Inflammatory macrophage treated with lipopolysaccharide for 1 hour (primary cell): ENCODE results near the gene SELENON.

ENCODE experiments used
- DNase-seq, 2 donors: peaks; one replicate each; pipeline ENCODE4 v3.0.0-alpha.2; 2020 to 2022

The SELENON gene, protein sequence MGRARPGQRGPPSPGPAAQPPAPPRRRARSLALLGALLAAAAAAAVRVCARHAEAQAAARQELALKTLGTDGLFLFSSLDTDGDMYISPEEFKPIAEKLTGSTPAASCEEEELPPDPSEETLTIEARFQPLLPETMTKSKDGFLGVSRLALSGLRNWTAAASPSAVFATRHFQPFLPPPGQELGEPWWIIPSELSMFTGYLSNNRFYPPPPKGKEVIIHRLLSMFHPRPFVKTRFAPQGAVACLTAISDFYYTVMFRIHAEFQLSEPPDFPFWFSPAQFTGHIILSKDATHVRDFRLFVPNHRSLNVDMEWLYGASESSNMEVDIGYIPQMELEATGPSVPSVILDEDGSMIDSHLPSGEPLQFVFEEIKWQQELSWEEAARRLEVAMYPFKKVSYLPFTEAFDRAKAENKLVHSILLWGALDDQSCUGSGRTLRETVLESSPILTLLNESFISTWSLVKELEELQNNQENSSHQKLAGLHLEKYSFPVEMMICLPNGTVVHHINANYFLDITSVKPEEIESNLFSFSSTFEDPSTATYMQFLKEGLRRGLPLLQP

DNA sequence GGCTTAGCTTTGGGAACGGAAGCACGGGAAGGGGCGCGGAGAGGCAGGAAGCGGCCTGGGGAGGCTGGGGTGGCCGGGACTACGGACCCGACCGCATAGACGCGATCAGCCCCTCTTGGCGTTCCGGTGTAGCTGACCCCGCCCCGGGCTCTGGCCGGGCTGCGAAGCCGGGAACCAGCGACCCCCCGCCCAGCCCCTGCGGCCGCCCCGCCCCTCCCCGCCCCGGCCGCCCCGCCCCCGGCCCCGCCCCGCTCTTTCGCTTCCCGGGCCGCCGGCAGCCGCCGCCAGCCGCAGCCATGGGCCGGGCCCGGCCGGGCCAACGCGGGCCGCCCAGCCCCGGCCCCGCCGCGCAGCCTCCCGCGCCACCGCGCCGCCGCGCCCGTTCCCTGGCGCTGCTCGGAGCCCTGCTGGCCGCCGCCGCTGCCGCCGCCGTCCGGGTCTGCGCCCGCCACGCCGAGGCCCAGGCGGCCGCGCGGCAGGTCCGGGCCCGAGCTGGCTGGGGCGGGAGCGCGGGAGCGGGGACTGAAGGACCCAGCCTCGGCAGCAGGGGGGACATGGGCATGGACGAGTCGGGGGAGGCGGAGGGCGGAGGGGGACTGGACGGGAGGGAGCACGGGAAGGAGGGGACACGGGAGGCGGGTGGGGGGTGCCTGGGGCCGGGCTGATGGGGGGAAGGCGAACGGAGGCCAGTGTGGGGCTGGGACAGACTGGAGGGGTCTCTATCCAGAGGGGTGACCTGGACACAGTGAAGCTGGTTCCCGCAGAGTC, at the start of gene SELENON:
Gene SELENON, plus strand, starts transcription at position 259 of the 768 bp plus-strand sequence. Its CDS starts 38 bp downstream, at position 297.
- DNase-seq: no peak

DNA sequence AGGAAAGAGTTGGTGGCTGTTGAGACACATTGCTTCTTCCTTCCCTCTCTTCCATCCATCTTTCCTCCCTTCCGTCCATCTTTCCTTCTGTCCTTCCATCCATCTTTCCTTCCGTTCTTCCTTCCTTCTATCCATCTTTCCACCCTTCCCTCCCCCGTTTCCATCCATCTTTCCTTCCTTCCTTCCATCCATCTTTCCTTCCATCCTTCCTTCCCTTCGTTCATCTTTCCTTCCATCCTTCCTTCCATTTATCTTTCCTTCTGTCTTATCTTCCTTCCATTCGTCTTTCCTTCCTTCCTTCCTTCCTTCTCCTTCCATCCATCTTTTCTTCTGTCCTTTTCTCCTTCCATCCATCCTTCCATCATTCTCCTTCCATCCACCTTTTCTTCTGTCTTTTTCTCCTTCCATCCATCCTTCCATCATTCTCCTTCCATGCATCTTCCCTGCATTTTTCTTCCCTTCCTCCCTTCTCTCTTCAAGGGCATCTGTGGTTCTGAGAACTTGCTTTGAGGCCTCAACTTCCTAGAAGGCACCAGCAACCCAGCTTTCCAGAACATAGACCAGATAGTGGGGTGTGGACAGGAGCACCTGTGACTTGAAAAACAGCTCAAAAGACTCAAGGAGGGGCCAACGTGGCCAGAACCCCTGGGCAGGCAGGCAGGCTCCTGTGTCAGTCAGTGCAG, 48.9 kb upstream of the SELENON start:
- DNase-seq: no peak

DNA sequence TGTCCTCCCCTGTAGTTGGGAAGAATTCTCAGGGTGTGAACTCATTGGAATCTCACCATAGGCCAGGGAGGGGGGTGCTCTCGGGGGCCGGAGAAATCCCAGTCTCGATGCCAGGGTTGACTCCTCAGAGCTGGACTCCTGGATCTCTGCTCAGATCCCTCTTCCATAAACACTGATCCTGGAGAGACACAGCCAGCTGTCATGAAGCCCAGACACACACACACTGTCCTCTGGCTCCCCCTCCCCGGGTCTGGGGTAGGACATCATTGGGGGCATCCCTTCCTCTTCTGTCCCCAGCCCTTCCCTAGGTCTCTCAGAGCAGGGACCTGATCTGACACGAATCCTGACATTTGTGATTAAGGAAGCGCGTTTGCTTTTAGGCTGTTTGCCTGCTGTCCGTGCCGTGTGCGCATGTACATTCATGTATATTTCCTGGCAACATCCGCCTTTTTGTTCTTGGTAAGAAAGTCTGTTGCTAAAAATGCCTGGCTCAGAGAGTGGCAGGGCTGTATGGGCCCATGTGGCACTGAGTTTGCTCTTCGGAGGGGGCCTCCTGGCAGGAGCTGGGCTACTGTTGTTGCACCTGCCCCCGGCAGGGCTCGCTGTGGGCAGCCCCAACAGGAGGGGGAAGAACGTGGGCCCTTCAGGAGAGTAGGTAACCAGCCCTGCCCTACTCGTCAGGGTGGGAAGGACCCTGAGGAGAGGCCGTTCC, 45.4 kb upstream of the SELENON start:
- DNase-seq: no peak

DNA sequence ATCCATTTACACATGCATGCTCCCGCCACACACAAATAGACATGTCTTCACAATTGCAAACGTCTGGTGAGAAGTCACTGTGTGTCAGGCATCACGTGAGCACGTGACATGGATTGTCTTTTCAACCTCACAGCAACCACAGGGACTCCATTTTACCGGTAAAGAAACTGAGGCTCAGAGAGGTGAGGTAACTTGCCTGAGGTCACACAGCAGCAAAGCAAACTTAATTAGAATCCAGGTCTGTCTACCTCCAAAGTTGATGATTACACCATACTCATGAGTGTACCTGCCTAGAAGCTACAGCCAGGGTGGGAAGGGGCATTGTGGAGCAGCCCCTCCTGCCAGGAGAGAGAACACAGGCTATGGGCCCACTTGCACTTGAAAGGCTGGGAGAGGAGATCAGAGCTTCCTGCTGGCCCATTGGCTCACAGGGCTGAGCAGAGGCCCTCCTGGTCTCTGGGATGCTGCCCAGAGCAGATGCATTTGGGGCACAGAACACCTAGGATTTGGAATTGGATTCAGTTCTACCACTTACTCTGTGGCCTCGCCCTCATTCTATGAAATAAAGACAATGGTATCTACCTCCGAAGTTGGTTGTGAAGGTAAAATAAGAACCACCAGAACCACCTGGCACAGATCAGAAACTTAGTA, 44.4 kb upstream of the SELENON start:
- no peak for DNase-seq

DNA sequence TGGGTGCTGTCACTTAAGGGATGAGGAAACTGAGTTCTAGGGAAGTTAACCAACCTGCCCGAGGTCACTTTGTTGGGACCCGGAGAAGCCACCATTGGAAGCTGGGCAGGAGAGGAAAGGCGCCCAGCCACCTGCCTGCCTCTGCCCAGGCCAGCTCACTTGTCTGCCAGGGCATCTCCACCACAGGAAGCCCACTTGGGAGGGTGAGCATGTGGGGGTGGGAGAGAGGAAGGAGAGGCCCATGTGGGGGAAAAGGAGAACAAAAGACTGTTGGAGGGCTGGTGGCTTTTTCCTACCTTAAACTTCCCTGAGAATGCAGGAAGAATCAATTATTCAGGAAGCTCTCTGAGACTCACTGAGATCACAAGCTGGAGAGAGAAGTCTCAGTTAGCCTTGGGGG, 43.8 kb upstream of the SELENON start:
- DNase-seq: no peak

DNA sequence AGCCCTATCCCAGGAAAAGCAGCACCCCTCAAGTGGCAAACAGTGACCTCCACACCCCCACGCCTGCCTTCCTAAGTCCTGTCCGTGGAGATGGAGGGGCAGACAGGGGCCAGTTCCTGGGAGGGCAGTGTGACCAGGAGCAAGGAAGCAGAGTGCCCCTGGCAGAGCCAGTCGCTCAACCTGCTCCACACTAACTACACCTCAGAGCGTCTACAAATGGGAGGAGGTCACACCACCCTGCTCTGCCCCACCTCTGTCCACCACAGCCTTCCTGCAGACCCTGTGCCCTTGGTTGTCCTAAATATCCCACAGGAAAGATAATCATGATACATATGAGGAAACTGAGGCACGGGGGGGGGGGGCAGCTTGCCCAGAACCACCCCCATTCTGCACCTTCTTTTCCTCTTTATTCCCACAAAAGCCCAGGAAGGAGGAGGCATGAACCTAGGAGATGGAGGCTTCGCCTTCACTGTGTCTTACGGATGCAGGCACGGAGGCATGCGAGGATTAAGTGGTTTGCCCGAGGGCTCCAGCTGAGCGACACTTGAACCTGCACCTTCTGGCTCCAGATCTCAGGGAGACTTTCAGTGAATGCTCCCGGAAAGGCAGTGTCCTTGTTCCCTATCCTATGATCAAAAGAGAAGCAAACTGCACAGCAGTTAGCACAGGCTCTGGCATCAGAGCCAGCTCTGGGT, 42.7 kb upstream of the SELENON start:
- no peak for DNase-seq

DNA sequence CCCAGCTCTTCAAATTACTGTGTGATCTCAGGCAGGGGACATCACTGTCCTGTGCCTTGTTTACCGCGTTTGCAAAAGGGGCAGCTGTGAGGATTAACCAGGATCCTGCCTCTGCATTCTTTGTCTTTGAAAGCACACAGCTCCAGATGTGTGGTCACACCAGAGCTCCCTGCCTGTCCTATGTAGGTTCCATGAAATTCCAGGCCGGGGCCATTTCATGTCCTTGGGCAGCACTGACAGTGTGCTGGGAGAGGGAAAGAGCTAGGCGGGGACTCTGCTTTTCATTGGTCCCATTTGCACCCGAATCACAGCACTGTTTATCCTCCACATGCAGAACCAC, 42.2 kb upstream of the SELENON start:
- no peak for DNase-seq

DNA sequence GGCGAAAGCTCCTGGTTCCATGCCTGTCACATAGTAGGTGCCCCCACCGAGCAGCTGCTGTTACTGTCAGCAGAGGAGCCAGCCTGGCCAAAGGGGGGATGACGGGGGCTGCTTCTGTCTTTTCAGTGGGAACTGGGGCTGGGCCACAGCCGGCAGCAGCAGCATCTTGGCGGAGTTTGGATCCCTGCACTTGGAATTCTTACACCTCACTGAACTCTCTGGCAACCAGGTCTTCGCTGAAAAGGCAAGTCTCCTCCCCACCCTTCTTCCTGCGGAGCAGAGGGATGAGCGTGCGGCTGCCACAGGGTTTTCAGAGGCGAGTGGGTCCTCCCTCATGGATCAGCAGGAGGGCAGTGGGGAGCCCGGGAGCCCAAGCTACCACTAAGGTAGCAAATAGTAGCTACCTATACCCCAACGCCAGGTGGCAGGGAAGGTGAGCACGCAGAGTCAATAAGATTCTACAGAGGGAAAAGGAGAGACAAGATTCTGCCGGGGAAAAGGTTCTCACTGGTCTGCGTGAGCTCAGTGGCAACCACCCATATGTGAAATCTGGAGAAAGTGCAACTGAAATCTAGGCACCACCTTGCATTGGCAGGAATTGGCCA, 41.4 kb upstream of the SELENON start:
- DNase-seq: no peak

DNA sequence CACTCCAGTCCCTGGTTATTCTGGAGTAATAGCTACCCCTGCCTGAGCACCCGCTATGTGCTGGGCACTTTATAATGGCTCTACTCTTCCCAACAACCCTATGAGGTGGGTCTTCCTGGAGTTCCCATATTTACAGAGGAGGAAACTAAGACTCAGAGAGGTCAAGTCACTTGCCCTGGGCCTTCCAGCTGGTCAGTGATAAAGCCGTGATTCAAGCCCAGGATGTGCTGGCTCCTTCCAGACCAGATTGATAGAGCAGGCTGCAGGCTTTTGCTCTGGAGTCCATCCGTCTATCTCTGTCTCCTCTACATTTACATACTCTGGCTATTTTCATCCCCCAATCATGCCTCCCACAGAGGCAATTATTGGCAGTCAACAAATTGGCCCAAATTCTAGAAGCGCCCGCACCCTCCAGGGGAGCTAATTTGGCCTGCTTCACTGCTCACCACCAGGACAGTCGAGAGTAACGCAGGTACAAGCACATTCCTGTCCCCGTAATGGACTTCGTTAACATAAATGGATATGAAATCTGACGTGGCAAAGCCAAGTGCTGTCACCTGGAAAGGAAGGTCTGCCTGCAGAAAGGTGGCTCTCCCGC, 39.8 kb upstream of the SELENON start:
- no peak for DNase-seq

DNA sequence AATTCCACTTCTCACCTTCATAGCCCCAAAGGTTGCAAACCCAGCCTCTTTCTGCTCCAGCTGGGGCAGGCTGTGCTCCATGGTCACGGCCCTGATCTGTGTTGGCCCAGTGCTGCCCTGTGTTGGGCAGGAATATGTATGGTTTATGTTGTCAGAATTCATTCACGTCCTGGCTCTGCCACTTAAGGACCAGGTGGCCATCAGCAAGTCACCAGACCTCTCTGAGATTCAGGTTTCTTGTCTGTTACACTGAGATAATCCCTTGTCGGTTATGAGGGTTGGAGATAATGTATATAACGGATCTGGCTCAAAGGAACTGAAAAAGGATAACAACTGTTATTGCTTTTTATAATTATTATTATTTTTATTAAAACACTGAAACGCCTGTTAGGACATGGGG, 39.1 kb upstream of the SELENON start:
- no peak for DNase-seq

DNA sequence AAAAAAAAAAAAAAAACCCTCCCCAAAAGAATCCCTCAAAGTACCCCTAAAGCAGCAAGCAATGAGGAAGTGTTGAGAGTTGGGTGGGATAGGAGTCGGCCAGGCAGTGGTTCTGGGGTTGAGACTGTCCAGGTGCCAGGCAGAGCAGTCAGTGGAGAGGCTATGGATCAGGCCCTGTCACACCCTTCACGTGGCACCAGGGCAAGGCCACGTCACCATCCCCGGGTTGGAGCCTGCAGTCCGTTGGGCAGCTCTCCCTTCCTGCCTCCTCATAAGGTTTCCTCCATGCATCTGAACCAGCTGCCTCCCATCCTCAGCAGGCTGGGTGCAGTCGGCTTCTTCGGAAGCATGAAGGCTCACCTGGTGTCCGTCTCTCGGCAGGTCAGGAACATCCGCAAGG, 36.5 kb upstream of the SELENON start:
- DNase-seq: no peak

DNA sequence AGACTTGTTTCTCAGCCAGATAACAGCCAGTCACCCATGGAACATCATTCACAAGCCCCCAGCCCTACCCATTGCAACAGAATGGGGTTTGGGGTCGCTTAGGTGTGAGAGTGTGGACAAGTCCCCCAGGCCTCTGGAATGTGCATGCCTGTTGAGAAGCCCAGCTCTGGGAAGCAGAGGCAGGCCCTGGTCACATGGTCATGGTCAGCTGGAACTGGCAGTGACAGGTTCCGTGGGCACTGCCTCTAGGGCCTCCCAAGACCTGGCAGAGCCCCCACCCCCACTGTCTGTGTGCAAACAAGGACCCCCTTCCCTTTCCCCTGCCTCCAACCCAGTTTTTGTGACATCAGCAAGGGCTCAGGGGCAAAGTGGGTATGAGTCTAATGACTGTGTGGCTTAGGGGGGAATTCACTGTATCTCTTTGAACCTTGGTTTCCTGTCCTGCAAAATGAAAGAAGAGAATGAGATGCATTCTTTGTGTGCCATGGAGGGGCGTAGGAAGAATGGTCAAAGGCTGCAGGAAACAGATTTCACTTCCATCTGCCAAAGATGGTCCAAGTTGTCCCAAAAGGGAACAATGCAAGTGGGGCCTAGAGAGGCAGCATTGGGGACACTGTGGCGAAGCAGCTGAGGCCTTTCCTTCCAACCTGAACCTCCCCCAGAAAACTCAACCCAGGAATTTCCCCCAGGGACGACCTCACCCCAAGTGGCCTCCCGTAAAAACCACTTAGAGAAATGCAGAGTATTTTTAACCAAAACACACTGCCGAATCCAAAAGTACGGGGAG, 34.7 kb upstream of the SELENON start:
- no peak for DNase-seq

DNA sequence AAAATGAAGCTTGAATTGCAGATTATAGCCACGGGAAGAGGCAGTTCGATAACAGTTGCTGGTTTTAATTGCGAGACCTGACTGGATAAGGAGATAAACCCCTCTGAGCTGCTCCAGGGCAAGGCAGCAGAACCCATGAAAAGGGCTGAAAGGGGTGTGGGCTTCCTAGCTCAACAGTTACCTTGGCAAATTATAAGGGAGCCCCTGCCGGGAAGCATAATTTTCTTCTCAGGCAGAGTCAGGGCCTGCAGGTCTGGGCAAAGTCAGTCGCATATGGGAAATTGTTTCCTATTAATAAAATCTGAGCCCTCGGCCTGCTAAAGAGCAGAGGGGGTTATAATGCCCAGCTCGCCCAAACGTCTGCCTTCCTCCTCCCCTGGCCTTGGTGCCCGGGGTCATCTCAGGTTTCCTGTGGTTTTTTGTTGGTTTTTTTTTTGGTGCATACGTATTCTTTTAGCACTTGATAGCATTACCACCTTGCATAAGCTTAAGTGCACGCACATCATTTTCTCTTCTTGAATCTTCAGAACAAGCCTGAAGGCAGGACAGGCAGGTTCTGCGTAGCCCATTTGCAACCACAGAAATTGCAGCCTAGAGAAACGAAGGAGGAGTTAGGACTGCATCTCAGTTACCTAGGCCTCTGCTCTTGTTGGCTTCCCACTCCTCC, 33.9 kb upstream of the SELENON start:
- no peak for DNase-seq

DNA sequence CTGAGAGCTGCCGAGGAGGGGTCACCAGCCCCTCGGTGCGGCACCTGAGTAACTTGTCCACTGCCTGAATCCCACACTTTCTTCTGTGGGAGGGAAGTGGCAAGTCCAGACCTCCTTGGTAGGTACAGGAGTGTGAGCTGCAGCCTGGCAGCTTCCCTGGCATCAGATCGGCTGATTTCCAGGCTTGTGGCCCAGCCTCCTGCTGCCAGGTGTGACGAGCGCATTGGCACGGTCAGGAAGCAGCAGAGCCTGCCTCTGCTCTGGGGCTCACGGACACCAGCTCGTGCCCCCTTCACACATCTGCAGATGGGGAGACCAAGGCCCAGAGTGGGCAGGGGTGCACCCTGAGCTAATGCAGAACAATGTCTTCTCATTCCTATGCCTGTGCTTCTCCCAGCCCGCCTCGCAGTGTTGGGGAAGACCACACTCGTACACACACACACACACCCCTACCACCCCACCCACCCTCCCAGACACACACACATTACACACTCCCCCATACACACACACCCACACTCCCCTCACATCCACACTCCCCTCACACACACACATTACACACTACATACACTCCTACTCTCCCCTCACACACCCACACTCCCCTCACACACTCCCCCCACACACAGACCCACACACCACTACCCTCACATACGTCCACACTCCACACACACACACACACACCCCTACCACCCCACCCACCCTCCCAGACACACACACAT, 33.1 kb upstream of the SELENON start:
- no peak for DNase-seq

DNA sequence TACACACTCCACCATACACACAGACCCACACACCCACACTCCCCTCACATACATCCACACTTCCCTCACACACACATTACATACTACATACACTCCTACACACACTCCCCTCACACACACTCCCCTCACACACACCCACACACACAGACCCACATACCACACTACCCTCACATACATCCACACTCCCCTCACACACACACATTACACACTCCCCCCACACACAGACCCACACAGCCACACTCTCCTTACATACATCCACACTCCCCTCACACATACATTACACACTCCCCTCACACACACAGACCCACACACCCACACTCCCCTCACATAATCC, 32.6 kb upstream of the SELENON start:
- DNase-seq: no peak

DNA sequence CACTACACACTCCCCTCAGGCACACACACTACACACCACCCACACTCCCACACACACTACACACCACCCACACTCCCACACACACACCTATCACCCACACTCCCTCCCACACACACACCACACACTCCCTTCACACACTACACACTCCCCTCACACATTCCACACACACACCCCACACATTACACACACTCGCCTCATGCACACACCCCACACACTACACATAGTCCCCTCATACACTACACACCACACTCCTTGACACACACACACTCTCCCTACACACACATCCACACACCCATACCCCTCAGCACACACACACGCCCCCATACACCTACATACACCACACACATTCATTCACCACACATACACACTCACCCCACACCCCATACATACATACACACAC, 31.0 kb upstream of the SELENON start:
- DNase-seq: no peak

DNA sequence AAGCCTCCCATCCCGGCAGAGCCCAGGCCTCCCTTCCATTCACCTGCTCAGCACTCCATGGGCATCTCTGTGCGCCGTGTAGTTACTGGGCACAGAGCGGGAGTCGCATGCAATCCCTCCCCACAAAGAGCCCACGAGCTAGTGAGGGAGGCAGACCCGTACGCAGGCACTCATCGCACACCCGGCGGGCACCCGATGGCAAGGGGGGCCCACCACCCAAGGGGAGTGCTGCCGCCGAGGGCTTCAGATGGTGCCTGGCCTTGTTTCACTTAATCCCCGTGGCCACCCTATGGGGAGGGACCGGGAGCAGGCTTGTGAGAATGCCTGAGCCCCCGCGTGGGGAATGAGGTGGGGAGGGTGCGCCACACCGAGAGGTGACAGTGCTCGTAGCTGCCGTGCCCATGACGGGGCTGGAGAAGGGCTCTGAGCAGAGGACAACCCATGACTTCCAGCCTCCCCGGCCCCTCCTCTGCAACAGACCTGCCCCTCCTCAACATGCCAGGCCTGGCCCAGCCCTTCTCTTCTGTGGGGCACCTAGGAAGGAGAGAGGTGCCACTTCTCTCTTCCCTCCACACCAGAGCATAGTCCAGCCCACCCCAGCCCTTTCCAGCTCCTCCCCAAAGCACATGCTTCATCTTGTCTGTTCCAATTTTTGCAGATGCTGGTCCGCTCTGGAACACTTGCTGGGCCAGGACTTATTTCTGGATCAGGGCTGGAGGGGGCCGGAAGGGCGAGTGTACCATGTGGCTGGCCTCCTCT, 30.2 kb upstream of the SELENON start:
- no peak for DNase-seq
